LNCaP clone FGC (cell line): ENCODE data around the gene SPAG7.
A peak's percentile ranks its signal among the peaks of the same experiment; 100 is the strongest.

Experiments used
- DNase-seq: peaks from one replicate; pipeline ENCODE4 v3.0.0-alpha.2; 2011; ENCODE audit warnings: low read depth
- H3K4me3 ChIP-seq: 2 replicates; pipeline ENCODE4 v1.5.1; 2011; ENCODE audit warnings: mild to moderate bottlenecking, low read depth, low read length, control low read depth
- CTCF ChIP-seq: IDR thresholded peaks from 2 replicates; pipeline ENCODE4 v1.5.1; 2012; ENCODE audit warnings: mild to moderate bottlenecking; ENCODE audit not compliant: control insufficient read depth, insufficient read depth; ENCODE audit errors: extremely low read depth

Gene SPAG7

DNA sequence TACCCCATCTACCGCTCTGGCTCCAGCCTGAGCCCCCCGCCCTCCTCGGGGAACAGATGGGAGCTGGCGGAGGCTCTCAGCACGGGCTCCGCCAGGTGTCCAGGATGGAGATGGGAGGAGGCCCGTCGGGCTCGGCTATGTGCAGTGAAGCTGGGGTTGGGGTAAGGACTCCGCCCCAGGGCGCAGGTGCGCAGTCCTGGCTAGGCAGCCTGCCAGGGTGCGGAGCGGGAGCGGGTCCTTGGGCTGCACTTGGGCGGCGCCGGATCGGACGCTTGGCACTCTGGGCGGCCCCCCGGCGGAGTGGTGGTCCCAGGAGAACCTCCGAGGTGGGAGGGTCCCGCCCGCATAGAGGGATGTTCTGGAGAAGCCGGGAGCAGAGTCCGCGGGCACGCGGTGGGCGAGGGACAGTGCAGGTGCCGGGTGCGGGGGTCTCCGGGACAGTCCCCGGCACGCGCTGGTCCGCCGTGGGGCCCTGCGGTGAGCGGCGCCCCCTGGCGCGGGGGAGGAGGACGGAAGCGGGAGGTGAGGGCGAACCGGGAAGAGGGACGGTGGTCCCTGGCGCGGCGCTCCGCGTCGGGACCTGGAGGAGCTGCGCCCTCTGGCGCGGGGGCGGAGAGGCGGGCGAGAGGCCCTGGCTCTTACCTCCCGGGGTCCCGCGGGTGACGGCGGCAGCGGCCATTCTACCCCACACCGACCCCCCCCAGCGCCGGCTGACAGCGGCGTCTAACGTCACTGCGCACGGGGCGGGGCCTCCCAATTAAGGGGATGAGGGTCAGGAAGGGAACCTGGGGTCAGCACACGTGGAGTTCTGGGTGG is 19.5 kb upstream of the SPAG7 start, which contains the start of gene CAMTA2:
CAMTA2 (minus strand) TSS at position 725 of the 816 bp plus-strand sequence. CDS start 1,453 bp downstream, outside the sequence.
- H3K4me3 ChIP-seq: peak within 1 kb of the TSS; percentile 94
- DNase-seq: no peak

DNA sequence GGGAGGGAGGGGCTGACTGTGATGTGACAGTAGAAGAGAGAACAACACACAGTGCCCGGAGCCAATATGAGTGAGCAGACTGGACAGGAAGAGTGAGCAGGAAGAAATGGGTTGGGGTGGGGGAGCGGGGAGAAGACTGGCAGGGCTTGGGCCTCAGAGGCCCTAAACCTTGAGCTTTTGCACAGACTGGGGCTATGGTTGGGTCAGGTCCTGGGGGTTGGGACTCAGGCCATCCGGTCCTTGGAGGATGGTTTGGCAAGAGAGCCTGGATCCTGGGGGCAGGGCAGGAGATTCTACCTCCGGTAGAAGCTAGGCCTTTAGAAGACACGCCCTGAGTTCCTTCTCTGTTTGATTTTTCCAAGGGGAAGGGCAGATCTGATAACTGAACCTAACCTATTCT is 18.8 kb upstream of the SPAG7 start:
- no peak for DNase-seq
- TF ChIP-seq CTCF: no peak
- peak overlapping the region; percentile 94 for H3K4me3 ChIP-seq

More for the DNA sequence above, 19.5 kb upstream of the SPAG7 start, which contains the start of gene CAMTA2:
- peak; percentile 70 for TF ChIP-seq CTCF

- DNase-seq: no peak
- H3K4me3 ChIP-seq: no peak overlapping the region
- TF ChIP-seq CTCF: no peak
Observed at GRCh38 chr17:4982305-4982704, 14.7 kb upstream of the SPAG7 start.

GRCh38 chr17:4980644-4981216 is 13.1 kb upstream of the SPAG7 start:
- TF ChIP-seq CTCF: peak; percentile 67
- H3K4me3 ChIP-seq: no peak overlapping the region

DNA sequence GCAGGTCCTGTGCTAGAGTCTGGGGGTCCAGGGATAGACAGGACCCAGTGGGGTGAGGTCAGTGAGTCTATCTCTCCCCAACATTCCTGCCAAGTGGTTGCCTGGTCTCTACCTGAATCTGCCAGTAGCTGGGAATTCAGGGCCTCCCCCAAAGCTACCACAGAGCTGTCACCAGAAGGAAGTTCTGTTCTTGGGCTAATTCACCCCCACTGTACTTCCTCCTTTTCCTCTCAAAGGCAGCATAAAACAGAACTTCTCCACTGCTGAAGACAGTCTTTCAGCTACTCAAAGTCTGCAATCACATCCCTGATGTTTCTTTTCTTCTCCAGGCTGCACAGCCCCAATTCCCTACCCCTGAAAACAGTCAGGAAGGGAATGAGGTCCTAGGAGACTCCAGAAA is 11.1 kb upstream of the SPAG7 start:
- no peak overlapping the region for H3K4me3 ChIP-seq
- no peak for DNase-seq
- TF ChIP-seq CTCF: no peak

More at GRCh38 chr17:4980644-4981216, 13.1 kb upstream of the SPAG7 start:
- DNase-seq: no peak

GRCh38 chr17:4974115-4974670 is 6.6 kb upstream of the SPAG7 start:
- no peak for DNase-seq

More at GRCh38 chr17:4974115-4974670, 6.6 kb upstream of the SPAG7 start:
- TF ChIP-seq CTCF: no peak
- H3K4me3 ChIP-seq: no peak overlapping the region
